ENCODE data around the gene ASRGL1.

DNA sequence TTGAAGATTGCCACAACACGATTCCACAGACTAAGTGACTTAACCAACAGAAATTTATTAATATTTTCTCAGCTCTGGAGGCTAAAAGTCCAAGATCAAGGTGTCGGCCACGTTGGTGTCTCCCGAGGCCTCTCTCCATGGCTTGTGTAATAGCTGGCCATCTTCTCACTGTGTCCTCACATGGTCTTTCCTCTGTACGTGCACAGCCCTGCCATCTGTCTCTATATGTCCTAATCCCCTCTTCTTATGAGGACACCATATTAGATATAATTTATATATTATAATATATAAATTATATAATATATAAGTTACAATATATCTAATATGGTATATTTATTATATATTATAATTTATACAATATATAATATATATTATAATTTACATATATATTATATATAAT lies 56.5 kb downstream of the ASRGL1 start:
- no peak for TF ChIP-seq EZH2phosphoT487 (IDR thresholded peaks at IDR 0.05; ENCODE audit: borderline replicate concordance)
- TF ChIP-seq, protein P1, sequence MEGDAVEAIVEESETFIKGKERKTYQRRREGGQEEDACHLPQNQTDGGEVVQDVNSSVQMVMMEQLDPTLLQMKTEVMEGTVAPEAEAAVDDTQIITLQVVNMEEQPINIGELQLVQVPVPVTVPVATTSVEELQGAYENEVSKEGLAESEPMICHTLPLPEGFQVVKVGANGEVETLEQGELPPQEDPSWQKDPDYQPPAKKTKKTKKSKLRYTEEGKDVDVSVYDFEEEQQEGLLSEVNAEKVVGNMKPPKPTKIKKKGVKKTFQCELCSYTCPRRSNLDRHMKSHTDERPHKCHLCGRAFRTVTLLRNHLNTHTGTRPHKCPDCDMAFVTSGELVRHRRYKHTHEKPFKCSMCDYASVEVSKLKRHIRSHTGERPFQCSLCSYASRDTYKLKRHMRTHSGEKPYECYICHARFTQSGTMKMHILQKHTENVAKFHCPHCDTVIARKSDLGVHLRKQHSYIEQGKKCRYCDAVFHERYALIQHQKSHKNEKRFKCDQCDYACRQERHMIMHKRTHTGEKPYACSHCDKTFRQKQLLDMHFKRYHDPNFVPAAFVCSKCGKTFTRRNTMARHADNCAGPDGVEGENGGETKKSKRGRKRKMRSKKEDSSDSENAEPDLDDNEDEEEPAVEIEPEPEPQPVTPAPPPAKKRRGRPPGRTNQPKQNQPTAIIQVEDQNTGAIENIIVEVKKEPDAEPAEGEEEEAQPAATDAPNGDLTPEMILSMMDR (conservative IDR thresholded peaks at IDR 0.05; ENCODE audit: low read length) = no peak
